GM21528 (cell line): ENCODE data around the gene CDC42BPA.
"Not testable (repeated sequence)": the region's sequence is repeated elsewhere in the genome, so short reads cannot be mapped to it uniquely, and the experiment has no call there.

Source experiments
- ATAC-seq: cut with Tn5 transposase; IDR thresholded peaks from one replicate; pipeline ENCODE4 v1.9.1; 2021; ENCODE audit warnings: mild to moderate bottlenecking, moderate library complexity; ENCODE audit not compliant: unreplicated experiment, low FRiP score

Gene CDC42BPA

DNA sequence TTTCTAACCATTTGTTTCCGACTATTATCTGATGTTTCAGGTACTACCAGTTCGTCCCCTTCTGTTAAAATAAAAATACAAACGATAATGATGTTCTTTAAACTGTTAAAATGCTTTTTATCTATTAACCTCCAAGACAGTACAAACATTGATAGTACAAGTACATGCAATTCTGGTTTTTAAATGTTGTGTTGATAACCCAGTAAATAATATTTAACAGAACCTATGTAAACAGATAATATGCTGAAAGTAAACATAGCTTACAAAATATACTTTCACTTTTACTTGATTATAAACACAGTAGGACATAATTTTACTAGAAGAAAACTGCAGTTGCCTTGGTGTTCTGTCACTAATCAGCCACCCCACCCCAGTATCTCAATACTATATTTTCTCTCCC, 301.3 kb downstream of the CDC42BPA start:
- ATAC-seq, result no peak

DNA sequence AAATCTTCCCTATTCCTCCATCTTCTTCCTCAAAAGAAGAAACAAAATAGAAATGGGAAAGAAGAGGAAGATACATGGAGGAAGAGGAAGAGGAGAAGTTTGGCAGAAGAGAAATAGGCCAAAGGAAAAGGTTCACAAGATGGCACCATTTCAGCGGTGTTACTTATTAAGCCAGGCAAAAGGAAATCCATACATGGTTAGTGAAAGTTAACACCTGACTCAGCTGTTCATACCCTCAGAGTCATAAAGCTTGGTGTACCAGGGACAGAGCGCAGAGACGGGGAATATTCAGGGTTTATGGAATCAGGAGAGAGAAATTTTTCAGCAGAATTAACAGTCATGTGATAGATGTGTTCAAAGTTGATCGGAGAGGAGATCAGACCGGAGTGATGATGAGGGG, 307.6 kb downstream of the CDC42BPA start:
- no peak for ATAC-seq

GRCh38 chr1:227009937-227010336, 308.4 kb downstream of the CDC42BPA start:
- no peak for ATAC-seq

DNA sequence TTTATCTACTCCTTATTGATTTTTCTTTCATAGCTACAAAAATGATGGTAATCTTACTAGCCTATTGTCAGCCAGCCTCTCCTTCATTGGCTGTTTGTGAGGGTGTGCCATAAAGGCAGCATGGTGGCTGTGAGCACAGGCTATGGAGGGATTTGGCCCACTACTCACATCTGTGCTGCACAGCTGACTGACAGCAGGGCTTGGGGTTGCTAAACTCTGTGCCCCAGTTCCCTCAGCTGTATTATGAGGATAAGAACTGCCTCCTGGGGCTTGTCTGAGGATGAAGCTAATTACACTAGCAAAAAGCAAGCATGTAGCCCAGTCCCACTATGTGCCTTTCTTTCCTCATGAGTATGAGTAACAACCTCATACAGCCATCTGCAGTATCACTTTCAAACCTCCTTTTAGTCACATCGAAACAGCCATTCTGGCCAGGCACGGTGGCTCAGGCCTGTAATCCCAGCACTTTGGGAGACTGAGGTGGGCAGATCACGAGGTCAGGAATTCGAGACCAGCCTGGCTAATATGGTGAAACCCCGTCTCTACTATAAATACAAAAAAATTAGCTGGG, 312.0 kb downstream of the CDC42BPA start:
- no peak for ATAC-seq

GRCh38 chr1:227004796-227005195, 313.5 kb downstream of the CDC42BPA start:
- no peak for ATAC-seq

DNA sequence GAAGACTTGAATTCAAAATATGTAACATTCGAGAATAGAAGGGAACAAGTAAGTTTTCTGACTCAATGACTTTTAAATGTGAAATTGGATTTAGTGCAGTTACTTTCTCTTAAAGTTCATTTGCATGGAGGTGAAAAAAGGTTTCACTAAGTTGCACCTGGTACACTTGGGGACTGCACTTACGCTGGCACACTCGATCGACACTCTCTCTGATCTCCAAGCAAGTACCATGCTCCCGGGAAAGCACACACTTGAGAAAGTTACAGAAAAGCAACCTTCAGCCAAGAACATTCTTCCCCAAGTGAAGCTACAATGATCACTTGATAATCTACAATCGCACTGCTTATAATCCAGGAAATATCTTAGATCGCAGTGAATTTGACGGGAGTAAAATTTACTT, 315.1 kb downstream of the CDC42BPA start:
- ATAC-seq, result no peak

GRCh38 chr1:227002531-227003049, 315.7 kb downstream of the CDC42BPA start:
- no peak for ATAC-seq

GRCh38 chr1:226999579-226999978, 318.7 kb downstream of the CDC42BPA start:
- not testable (repeated sequence) for ATAC-seq

GRCh38 chr1:226995365-226996332, 322.6 kb downstream of the CDC42BPA start:
- ATAC-seq, result peak; percentile 93

DNA sequence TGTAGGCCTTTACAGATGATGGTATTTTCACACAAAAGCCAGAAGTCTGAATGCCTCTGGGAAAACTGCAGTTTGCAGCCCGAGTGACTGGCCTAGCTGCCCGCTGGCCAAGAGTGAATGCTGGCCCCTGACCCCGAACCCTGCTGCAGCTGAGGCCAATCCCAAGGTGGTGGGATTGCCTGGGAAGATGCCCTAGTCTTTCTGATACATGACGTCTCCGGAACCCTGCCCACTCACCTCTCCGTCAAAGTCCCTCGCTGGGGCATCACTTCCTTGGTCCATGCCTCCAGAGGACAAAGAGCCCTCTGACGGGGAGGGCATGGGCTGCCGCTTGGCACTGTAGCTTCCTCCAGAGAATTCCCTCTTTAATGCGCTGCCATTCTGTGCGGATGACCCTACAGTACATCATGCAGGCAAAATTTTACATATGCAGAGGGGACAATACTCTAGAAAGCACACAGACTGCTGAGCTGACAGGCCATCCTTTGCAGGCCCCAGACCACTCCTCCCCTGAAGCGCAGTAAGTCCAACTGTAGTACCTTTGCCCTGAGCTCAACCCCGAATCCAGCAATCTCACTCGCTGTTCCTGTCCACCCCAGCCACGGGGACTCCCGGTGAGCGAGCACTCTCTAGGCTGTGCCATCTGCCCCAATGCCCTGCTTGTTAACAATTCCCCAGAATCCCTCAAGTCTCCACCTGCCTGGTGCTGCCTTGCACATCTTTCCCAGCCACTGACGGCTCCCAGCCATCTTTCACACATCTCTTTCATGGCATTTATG, 323.5 kb downstream of the CDC42BPA start:
- ATAC-seq, result no peak

- ATAC-seq, result no peak
These were observed 324.3 kb downstream of the CDC42BPA start for GRCh38 chr1:226993814-226994585.

GRCh38 chr1:226991920-226992319, 326.4 kb downstream of the CDC42BPA start:
- ATAC-seq, result no peak

DNA sequence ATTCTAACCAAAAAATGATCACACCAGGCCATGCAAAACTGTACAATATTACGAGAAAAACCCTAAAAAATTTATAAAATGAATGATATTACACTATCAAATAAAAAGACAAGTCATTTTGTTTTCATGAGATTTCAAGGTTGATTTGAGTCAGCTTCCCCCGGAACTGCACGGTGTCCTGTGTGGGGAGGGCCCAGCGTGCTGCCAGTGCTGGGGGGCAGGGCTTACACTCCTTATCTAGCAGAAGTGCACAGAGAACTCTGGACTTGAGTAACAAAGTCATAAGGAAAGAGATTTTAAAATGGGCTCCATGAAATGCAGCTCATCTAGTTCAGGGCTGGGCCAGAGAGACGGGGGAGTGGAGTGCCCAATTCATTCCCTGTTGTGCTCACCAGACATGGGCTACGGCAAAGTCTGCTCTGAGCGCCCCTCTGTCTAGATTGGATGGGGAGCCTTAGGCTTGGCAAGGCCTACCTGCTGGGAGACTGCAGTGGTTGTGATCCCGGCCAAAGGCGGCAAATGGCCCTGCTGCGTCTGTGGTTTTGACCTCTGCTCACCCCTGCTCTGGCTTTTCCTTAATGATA, 328.1 kb downstream of the CDC42BPA start:
- ATAC-seq, result no peak

DNA sequence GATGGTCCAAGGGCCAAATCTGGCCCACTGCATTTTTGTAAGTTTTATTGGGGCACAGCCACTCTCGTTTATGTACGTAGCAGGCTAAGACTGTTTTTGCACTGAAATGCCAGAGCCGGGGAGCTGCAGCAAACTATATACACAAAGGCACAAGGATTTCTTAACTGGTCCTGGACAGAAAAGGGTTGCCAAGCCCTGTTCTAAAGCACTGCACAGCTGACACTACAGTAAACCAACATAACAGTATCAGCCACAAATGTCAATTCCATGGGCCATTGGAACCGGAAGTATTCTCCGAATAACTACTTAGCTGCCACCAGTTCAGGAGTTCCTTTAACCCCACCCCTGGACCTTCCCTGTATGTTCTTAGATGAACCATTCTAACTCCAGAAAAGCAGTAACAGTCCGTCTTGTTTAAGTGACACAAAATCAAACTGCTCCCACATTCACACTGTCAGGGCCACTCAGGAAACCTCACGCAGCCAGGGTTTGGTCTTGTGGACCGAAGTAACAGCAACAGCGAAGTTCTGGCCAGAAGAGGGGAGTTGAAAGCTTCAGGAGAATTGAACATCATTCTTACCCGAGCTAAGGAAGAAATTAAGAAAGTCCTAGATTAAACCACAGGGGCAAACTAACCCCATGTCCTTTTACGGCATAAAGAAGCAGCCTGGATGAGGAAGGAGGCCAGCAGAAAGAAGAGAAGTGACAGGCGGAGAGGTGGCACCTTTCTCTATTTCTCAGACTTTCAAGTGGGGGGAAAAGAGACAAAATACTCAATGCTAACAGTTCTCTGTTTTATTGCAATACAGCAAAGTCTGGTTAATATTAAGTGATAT, 329.0 kb downstream of the CDC42BPA start:
- no peak for ATAC-seq

DNA sequence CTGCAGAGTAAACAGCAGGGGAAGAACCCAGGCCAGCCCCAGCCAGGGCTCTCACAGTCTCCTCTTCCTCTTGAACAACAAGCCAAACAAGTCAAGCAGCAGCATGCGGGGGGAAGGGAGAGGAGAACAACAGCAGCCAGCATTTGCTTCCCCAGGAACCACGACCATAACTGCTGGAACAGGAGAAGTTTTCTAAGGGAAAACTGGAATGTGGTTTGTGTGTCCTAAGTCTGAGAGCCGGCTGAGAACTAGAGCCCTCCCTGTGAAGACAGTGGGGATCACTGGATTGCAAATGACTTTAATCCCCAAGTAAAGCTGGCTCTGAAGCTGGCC, 330.0 kb downstream of the CDC42BPA start:
- no peak for ATAC-seq

GRCh38 chr1:226987623-226988333, 330.5 kb downstream of the CDC42BPA start:
- no peak for ATAC-seq

DNA sequence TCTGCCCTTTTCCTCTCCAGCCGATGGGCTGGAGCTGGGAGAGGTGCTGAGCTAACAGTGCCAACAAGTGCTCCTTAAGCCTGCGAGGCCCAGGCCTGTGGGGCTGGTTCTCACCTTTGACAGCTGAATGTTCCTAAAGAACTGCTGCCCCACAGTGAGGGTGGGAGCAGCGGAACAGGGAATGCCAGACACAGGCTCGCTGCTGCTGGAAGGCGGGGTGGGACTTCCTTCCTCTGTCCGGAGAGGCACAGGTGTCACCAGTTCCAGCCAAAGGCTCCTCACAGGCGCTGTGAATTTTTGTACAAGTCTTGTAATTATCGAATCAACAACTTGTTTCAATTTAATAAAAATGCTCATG, 331.1 kb downstream of the CDC42BPA start:
- ATAC-seq, result no peak

GRCh38 chr1:226986496-226987178, 331.7 kb downstream of the CDC42BPA start:
- no peak for ATAC-seq
